CD14-positive monocyte (primary cell): ENCODE data around the gene KRTAP5-3. TPM values are rescaled to one million over a fixed set of nuclear protein-coding genes. Genes with fewer than 3 reads are reported as not detected.

ENCODE experiments used
- DNase-seq, 3 donors: peaks; one replicate each; pipeline ENCODE4 v3.0.0-alpha.2; 2011 to 2022
- H2AFZ ChIP-seq: 2 replicates; pipeline ENCODE4 v1.6.0; 2012; ENCODE audit warnings: mild to moderate bottlenecking, low read depth, low read length, inconsistent platforms; ENCODE audit not compliant: insufficient read depth, poor library complexity, severe bottlenecking
- H3K27ac ChIP-seq, 2 donors: 1 replicate in 1 of 2; 2 replicates in 1 of 2; pipeline ENCODE4 v1.5.1; 2012 to 2013; ENCODE audit warnings: low read length in 2 of 2, control low read depth in 1 of 2, inconsistent platforms in 1 of 2, low read depth in 1 of 2, mild to moderate bottlenecking in 1 of 2
- H3K27me3 ChIP-seq, 2 donors: one replicate each; pipeline versions ENCODE4 v1.6.0 to v1.6.1; 2011 to 2013; ENCODE audit warnings: low read length in 2 of 2; ENCODE audit not compliant: control insufficient read depth in 2 of 2, insufficient read depth in 2 of 2
- H3K36me3 ChIP-seq, 2 donors: replicated peaks in 1 of 2; 1 replicate in 1 of 2; 2 replicates in 1 of 2; pipeline versions ENCODE4 v1.5.1 to v1.6.1; 2012 to 2013; ENCODE audit warnings: low read length in 2 of 2, control low read depth in 1 of 2, inconsistent platforms in 1 of 2, mild to moderate bottlenecking in 1 of 2; ENCODE audit not compliant: insufficient read depth in 2 of 2, control insufficient read depth in 1 of 2
- H3K4me1 ChIP-seq, 2 donors: 1 replicate in 1 of 2; 2 replicates in 1 of 2; pipeline versions ENCODE4 v1.5.1 to v1.6.1; 2012 to 2013; ENCODE audit warnings: low read length in 2 of 2, control low read depth in 1 of 2, inconsistent platforms in 1 of 2, mild to moderate bottlenecking in 1 of 2, moderate library complexity in 1 of 2; ENCODE audit not compliant: insufficient read depth in 2 of 2, control insufficient read depth in 1 of 2
- H3K4me2 ChIP-seq: replicated peaks from 2 replicates; pipeline ENCODE3; 2012; ENCODE audit warnings: low read length, moderate library complexity, mild to moderate bottlenecking; ENCODE audit not compliant: poor library complexity, severe bottlenecking; ENCODE audit errors: extremely low read depth
- H3K4me3 ChIP-seq, 3 experiments: fragments of 200-600 bp in 1 of 3; sonication (generic) in 1 of 3; replicated peaks in 1 of 3; 1 replicate in 2 of 3; 2 replicates in 1 of 3; pipeline ENCODE4 v1.5.1; 2011 to 2013; ENCODE audit warnings: low read length in 3 of 3, mild to moderate bottlenecking in 3 of 3, control low read depth in 2 of 3, low read depth in 2 of 3, inconsistent platforms in 1 of 3, moderate library complexity in 1 of 3
- H3K79me2 ChIP-seq: 2 replicates; pipeline ENCODE4 v1.6.0; 2012; ENCODE audit warnings: mild to moderate bottlenecking, control low read depth, inconsistent platforms, low read length, moderate library complexity; ENCODE audit not compliant: insufficient read depth
- H3K9ac ChIP-seq: 2 replicates; pipeline ENCODE4 v1.6.0; 2017; ENCODE audit warnings: low read length, mild to moderate bottlenecking; ENCODE audit not compliant: insufficient read depth, poor library complexity, severe bottlenecking
- H3K9me3 ChIP-seq, 2 donors: replicated peaks in 1 of 2; 1 replicate in 1 of 2; 2 replicates in 1 of 2; pipeline versions ENCODE4 v1.5.1 to v1.6.1; 2012 to 2013; ENCODE audit warnings: low read length in 2 of 2, control low read depth in 1 of 2; ENCODE audit not compliant: control insufficient read depth in 1 of 2, insufficient read depth in 1 of 2
- H4K20me1 ChIP-seq: 2 replicates; pipeline ENCODE4 v1.6.0; 2012; ENCODE audit warnings: mild to moderate bottlenecking, low read length, control low read depth, moderate library complexity; ENCODE audit not compliant: insufficient read depth
- H3K27ac Mint-ChIP-seq, 7 donors: one replicate each; pipeline ENCODE4 v1.8.0; 2020; ENCODE audit warnings: mild to moderate bottlenecking in 7 of 7, mixed read lengths in 7 of 7, moderate library complexity in 6 of 7, inconsistent platforms in 2 of 7
- H3K27me3 Mint-ChIP-seq, 3 donors: one replicate each; pipeline ENCODE4 v1.8.0; 2021 to 2022; ENCODE audit warnings: low read depth in 3 of 3, mild to moderate bottlenecking in 3 of 3, mixed read lengths in 3 of 3, moderate library complexity in 3 of 3, inconsistent platforms in 1 of 3
- H3K36me3 Mint-ChIP-seq, 2 donors: one replicate each; pipeline ENCODE4 v1.8.0; 2020; ENCODE audit warnings: mixed read lengths in 2 of 2, inconsistent platforms in 1 of 2, mild to moderate bottlenecking in 1 of 2
- H3K4me1 Mint-ChIP-seq: one replicate; pipeline ENCODE4 v1.8.0; 2020; ENCODE audit warnings: mild to moderate bottlenecking, mixed read lengths
- H3K4me3 Mint-ChIP-seq, 2 donors: one replicate each; pipeline ENCODE4 v1.8.0; 2020; ENCODE audit warnings: mild to moderate bottlenecking in 2 of 2, mixed read lengths in 2 of 2, moderate library complexity in 1 of 2
- H3K9me3 Mint-ChIP-seq, 7 donors: one replicate each; pipeline ENCODE4 v1.8.0; 2020 to 2022; ENCODE audit warnings: mixed read lengths in 7 of 7, mild to moderate bottlenecking in 6 of 7, moderate library complexity in 6 of 7, inconsistent platforms in 2 of 7
- WGBS: methylation state at CpG from one replicate; pipeline ENCODE4 v1.1.5; 2013; ENCODE audit warnings: missing lambda C conversion rate; ENCODE audit not compliant: insufficient coverage; 5-methylcytosine and 5-hydroxymethylcytosine counted together
- intact Hi-C, 2 donors: fragments of 100-400 bp; cut with micrococcal nuclease; formaldehyde crosslinking; loops; one replicate each; pipeline versions ENCODE4 v1.15.0 to v1.15.1; 2023
- polyA plus RNA-seq, 3 donors: library from polyadenylated mRNA; depleted of rRNA in 1 of 3; unstranded in 2 of 3; stranded (reverse) in 1 of 3; fragments of 300-500 nt in 2 of 3; fragments of >200 nt in 1 of 3; fragmentation: Illumina TruSeq in 2 of 3; gene quantifications; 1 replicate in 2 of 3; 2 replicates in 1 of 3; pipeline ENCODE4 v1.2.3, GENCODE V29; 2012 to 2021
- TF ChIP-seq, protein P1 (sequence below): fragments of 200-600 bp; IDR thresholded peaks from one replicate; pipeline ENCODE4 v1.8.0; 2022; ENCODE audit warnings: antibody characterized with exemption, mild to moderate bottlenecking

The KRTAP5-3 gene
- polyA plus RNA-seq, 3 donors, result not detected

GRCh38 chr11:1650918-1651262 lies 42.6 kb upstream of the KRTAP5-3 start:
- Histone ChIP-seq H4K20me1 (no peaks in the 10 kb centered on the region), H3K9ac (no peak overlapping the region), H3K36me3 (no peaks in the 10 kb centered on the region), H3K79me2 (no peaks in the 10 kb centered on the region), H3K27me3 (peaks cover 0 to 18% of the 10 kb centered on the region in 2 donors), H3K4me1 (no peaks in the 10 kb centered on the region), H3K9me3 (no peaks in the 10 kb centered on the region), H2AFZ (no peak overlapping the region), H3K4me2 (no peak overlapping the region), H3K4me3 (no peak overlapping the region), H3K27ac (no peak overlapping the region)
- 71% methylated on average over 5 of the region's 5 CpGs for WGBS
- H3K27ac Mint-ChIP-seq, result no peak overlapping the region
- TF ChIP-seq, protein P1, sequence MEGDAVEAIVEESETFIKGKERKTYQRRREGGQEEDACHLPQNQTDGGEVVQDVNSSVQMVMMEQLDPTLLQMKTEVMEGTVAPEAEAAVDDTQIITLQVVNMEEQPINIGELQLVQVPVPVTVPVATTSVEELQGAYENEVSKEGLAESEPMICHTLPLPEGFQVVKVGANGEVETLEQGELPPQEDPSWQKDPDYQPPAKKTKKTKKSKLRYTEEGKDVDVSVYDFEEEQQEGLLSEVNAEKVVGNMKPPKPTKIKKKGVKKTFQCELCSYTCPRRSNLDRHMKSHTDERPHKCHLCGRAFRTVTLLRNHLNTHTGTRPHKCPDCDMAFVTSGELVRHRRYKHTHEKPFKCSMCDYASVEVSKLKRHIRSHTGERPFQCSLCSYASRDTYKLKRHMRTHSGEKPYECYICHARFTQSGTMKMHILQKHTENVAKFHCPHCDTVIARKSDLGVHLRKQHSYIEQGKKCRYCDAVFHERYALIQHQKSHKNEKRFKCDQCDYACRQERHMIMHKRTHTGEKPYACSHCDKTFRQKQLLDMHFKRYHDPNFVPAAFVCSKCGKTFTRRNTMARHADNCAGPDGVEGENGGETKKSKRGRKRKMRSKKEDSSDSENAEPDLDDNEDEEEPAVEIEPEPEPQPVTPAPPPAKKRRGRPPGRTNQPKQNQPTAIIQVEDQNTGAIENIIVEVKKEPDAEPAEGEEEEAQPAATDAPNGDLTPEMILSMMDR, result no peak
- H3K4me3 Mint-ChIP-seq, result no peak overlapping the region
- H3K9me3 Mint-ChIP-seq, result no peaks in the 10 kb centered on the region
- intact Hi-C loops, result loop anchor here (5.0 kb wide), 2 partner anchors 41 to 506 kb away; no protein-coding TSS in a partner anchor
- no peak for DNase-seq
- peaks cover 14 to 34% (median 19%) of the 10 kb centered on the region in 3 donors for H3K27me3 Mint-ChIP-seq
- peaks cover 3% of the 10 kb centered on the region for H3K4me1 Mint-ChIP-seq
- no peaks in the 10 kb centered on the region for H3K36me3 Mint-ChIP-seq

DNA sequence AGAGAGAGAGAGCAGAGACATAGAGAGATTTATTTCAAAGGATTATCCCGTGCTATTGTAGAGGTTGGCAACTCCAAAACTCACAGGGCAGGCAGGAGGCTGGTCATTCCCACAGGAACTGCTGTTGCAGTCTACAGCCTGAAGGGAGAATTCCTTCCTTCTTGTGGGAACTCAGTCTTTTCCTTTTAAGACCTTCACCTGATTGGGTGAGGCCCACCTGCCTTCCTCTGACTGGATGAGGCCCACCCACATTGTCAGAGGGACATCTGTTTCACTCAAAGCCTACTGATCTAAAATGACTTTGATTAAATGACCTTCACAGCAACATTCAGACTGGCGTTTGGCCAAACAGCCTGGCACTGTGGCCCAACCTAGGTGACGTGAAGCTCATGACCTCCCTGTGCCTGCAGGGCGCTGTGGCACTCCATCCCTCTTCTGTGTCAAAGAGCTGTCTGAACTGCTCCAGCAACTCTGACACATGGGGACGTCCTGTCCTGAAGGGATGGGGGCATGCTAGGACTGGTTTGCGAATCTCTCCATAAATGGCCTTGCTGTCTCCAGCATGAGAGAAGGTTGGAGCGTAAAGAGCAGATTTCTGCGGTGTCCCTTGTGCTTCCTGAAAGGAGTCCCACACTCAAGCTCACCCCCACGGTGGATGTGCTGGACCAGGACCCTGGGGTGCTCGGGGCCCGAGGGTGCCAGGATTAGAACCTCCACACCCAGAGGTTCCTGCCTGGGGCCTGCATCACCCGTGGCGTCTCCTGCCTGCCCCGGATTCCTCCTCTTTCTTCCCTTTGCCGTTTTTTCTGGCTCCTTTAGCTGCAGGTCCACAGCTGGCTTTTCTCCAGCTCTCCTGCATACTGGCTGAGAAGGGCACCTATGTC lies 42.0 kb upstream of the KRTAP5-3 start:
- Histone ChIP-seq H3K27ac (no peak overlapping the region), H3K4me1 (no peaks in the 10 kb centered on the region), H3K9me3 (no peaks in the 10 kb centered on the region), H3K9ac (no peak overlapping the region), H3K79me2 (no peaks in the 10 kb centered on the region), H3K4me2 (no peak overlapping the region), H2AFZ (no peak overlapping the region), H3K27me3 (peaks cover 0 to 18% of the 10 kb centered on the region in 2 donors), H3K4me3 (no peak overlapping the region), H3K36me3 (no peaks in the 10 kb centered on the region), H4K20me1 (no peaks in the 10 kb centered on the region)
- intact Hi-C loops, result loop anchor here (5.0 kb wide), 2 partner anchors 42 to 507 kb away; no protein-coding TSS in a partner anchor
- peaks cover 14 to 32% (median 21%) of the 10 kb centered on the region in 3 donors for H3K27me3 Mint-ChIP-seq
- no peaks in the 10 kb centered on the region for H3K36me3 Mint-ChIP-seq
- H3K9me3 Mint-ChIP-seq, result no peaks in the 10 kb centered on the region
- H3K4me1 Mint-ChIP-seq, result peaks cover 3% of the 10 kb centered on the region
- TF ChIP-seq, protein P1, result no peak
- H3K27ac Mint-ChIP-seq, result no peak overlapping the region
- 84% methylated on average over 15 of the region's 15 CpGs for WGBS
- H3K4me3 Mint-ChIP-seq, result no peak overlapping the region
- no peak for DNase-seq
